ENCODE data around the gene KCNAB1.

KCNAB1 gene

DNA sequence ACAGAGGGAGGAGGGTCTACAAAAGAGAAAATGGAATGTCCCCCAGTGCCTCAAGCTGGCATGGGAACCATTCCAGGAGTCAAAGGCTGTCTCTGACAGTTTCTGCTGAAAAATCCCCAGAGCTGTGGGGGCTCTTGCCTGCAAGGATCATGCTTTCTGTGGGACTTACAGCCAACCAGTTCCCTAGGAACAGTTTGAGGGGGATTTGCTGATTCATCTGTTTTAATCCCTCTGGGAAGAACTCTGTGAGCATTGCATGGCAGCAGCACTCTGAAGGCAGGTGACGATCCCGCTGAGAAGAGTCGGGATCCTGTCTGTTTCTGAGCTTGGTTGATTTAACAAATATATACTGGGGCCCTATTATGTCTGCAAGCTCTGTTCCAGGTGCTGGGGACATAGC, 258.5 kb downstream of the KCNAB1 start:
- DNase-seq = no peak

DNA sequence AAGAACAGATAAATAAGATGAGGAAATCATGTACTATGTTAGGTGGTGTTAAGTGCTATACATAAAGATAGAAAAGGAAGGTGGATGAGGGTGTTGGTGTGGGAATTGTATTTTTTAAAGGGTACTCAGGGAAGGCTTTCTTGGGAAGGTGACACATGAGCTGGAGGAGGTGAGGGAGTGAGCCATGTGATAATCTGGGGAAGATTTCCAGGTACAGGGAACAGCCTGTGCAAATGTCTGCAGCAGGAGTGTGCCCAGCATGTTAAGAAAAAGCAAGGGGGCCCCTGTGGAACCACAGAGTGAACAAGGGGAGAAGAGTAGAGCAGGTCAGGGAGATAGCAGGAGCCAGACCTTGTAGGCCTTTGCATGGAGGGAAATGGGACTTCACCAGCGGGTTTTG, 258.9 kb downstream of the KCNAB1 start:
- no peak for DNase-seq

DNA sequence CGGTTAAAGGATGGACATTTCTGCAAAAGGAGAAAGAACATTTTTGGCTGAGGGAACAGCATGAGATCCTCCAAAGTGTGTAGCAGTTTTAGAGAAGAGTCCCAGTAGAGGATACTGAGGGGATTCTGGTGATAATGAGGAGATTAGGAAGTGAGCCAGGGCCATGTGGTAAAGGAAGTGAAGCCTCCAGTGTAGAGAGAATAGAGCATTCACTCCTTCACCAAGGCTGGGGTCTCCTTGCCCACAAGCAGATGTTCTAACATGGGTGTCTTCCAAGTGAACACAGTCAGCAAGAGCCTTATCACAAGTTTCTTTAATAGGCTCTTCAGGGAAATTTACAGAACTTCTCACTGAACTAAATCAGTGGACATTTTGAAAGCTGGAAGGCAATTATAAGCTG, 260.9 kb downstream of the KCNAB1 start:
- DNase-seq = no peak

GRCh38 chr3:156382458-156383346, 262.3 kb downstream of the KCNAB1 start:
- DNase-seq = no peak

- no peak for DNase-seq
Measured at GRCh38 chr3:156383441-156384025, 263.2 kb downstream of the KCNAB1 start.

- DNase-seq = no peak
Measured at GRCh38 chr3:156388497-156389448, 268.4 kb downstream of the KCNAB1 start.

DNA sequence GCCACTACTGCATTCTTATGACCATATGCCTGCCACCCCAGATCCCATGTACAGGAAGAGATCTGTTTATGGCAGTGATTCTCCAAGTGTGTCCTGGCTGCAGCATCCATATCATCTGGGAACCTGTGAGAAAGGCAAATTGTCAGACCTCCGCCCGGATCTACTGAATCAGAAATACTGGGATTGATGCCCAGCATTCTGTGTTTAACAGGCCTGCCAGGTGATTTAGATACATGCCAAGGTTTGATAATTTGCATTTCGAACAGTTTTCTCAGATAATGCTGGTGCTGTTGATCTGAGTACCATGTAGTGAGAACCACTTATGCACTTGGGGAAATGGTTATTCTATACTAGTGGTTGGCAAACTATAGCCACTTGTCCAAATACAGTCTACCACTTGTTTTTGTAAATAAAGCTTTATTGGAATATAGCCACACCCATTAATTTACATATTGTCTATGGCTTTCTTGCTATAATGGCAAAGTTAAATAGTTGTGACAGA, 269.1 kb downstream of the KCNAB1 start:
- no peak for DNase-seq

DNA sequence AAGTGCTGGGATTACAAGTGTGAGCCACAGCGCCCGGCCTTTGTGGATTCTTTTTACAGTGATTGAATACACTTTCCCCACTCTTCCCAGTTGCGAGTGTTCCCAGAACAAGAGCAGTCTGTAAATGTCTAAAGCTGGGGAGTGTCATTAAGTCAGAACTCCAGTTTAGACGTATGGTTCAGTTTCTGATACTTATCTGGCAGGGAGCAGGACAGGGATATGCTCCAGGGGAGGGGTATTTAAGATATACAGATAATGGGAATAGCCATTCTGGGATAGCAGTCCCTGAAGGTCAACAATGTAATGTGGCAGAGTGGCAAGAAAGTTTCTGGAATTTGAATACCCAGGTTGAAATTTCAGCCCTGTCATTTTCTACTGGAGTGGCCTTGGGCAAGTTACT, 270.5 kb downstream of the KCNAB1 start:
- DNase-seq = no peak

GRCh38 chr3:156395961-156396710, 275.8 kb downstream of the KCNAB1 start:
- no peak for DNase-seq

- no peak for DNase-seq
Measured at GRCh38 chr3:156396851-156397250, 276.5 kb downstream of the KCNAB1 start.

GRCh38 chr3:156397534-156397933, 277.2 kb downstream of the KCNAB1 start:
- DNase-seq = no peak

GRCh38 chr3:156400062-156400461, 279.7 kb downstream of the KCNAB1 start:
- no peak for DNase-seq

GRCh38 chr3:156400735-156401134, 280.4 kb downstream of the KCNAB1 start:
- DNase-seq = no peak

DNA sequence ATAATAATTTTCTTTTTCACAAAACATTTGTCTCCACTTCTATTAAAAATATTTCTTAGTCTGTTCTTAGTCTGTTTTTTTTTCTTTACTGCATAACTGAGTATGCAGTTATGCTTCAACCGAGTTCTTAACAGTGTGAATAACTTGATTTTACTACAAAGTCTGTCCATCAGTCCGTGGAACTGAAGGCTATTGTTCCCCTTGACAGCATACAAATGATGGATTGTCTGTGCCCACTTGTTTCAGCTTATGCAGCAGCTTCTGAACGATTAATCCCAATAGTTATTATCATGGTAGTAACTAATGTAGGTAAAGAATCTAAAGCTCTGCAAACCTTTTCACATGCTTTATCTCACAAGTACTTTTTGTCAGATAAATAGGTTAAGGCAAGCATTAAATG, 283.8 kb downstream of the KCNAB1 start:
- no peak for DNase-seq

GRCh38 chr3:156406393-156406792, 286.0 kb downstream of the KCNAB1 start:
- no peak for DNase-seq

- no peak for DNase-seq
Measured at GRCh38 chr3:156407617-156408225, 287.3 kb downstream of the KCNAB1 start.

- no peak for DNase-seq
Measured at GRCh38 chr3:156409694-156410093, 289.3 kb downstream of the KCNAB1 start.

- DNase-seq = no peak
Measured at GRCh38 chr3:156412600-156412999, 292.2 kb downstream of the KCNAB1 start.

GRCh38 chr3:156413293-156413892, 293.0 kb downstream of the KCNAB1 start:
- DNase-seq = no peak

- peak in 1 of 2 experiments; percentile 20 for DNase-seq
Measured at GRCh38 chr3:156416846-156417558, 296.6 kb downstream of the KCNAB1 start.
